Measurements from ENCODE around the gene FBXL17. TPM values are rescaled to one million over a fixed set of nuclear protein-coding genes. Genes with fewer than 3 reads are reported as not detected.

FBXL17 gene
- total RNA-seq, 1 experiment from 2014 or later = 11.6 TPM

DNA sequence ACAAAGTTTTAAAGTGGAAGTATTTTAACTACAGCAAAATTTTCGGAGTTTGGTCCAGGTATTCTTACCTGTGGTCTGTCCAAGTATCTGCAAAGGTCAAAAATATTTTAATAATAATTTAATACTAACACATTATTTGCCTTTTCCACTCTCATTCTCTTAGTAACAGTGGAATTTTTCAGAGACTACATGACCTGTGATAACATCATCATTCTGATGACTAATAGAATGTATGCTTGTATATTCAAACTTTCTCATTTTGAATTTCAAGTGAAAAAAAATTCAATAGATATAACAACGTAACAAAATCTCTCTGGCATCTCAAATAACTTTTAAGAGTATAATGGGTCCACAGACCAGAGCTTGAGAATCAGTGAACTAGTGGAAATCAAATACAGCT lies 78.3 kb downstream of the FBXL17 start:
- H3K9me3 ChIP-seq = no peaks in the 10 kb centered on the region
- DNase-seq = no peak
- Mint-ChIP-seq H3K36me3 (ENCODE audit: insufficient read depth, unreplicated experiment) (no peaks in the 10 kb centered on the region), H3K4me1 (ENCODE audit: low read depth, unreplicated experiment) (no peaks in the 10 kb centered on the region), H3K4me3 (ENCODE audit: unreplicated experiment) (no peak overlapping the region), H3K27me3 (ENCODE audit: insufficient read depth, unreplicated experiment) (no peaks in the 10 kb centered on the region), H3K27ac (ENCODE audit: unreplicated experiment) (no peak overlapping the region), H3K9me3 (ENCODE audit: unreplicated experiment) (no peaks in the 10 kb centered on the region)
- CTCF ChIA-PET = interaction anchor here (0.6 kb wide), 1 partner anchor 751 kb away, joined by 3 read pairs; no protein-coding TSS in a partner anchor
- POLR2A ChIA-PET = no interaction called here
- intact Hi-C loops (cut with micrococcal nuclease; ENCODE audit: unreplicated experiment) = no loop called here
- no peaks in the 10 kb centered on the region for H3K4me1 ChIP-seq
- H3K36me3 ChIP-seq (ENCODE audit: control insufficient read depth, insufficient read depth, low read length) = no peaks in the 10 kb centered on the region
- no TSS peak for BruUV-seq (replicated peaks)
- no peaks in the 10 kb centered on the region for H3K27me3 ChIP-seq (replicated peaks; ENCODE audit: control insufficient read depth, insufficient read depth, low read length)
- TF ChIP-seq, protein P1, sequence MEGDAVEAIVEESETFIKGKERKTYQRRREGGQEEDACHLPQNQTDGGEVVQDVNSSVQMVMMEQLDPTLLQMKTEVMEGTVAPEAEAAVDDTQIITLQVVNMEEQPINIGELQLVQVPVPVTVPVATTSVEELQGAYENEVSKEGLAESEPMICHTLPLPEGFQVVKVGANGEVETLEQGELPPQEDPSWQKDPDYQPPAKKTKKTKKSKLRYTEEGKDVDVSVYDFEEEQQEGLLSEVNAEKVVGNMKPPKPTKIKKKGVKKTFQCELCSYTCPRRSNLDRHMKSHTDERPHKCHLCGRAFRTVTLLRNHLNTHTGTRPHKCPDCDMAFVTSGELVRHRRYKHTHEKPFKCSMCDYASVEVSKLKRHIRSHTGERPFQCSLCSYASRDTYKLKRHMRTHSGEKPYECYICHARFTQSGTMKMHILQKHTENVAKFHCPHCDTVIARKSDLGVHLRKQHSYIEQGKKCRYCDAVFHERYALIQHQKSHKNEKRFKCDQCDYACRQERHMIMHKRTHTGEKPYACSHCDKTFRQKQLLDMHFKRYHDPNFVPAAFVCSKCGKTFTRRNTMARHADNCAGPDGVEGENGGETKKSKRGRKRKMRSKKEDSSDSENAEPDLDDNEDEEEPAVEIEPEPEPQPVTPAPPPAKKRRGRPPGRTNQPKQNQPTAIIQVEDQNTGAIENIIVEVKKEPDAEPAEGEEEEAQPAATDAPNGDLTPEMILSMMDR (IDR thresholded peaks at IDR 0.05; ENCODE audit: insufficient read depth in 1 of 2, low read depth in 1 of 2, low read length in 1 of 2, severe bottlenecking in 1 of 2, unreplicated experiment in 1 of 2) = no peak
- H3K4me3 ChIP-seq (ENCODE audit: low read depth, low read length) = no peak overlapping the region

DNA sequence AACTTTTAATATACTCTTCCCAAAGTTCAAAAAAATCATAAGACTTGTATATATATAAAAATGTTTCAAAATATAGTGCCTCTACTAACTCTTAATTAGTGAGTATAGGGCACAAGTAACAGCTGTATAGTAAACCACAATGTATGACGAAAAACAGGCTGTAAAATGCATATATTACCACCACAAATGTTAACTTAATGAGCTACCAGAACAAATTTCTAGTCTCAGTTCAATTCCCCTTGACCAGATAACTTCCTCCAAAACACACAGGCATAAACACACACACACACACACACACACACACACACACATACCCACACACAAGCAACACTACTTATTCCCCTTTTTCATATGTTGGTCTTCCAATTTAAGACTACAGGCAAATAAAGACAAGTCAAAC lies 78.8 kb downstream of the FBXL17 start:
- intact Hi-C loops (cut with micrococcal nuclease; ENCODE audit: unreplicated experiment) = no loop called here
- no peaks in the 10 kb centered on the region for H3K27me3 Mint-ChIP-seq (ENCODE audit: insufficient read depth, unreplicated experiment)
- Histone ChIP-seq H3K36me3 (ENCODE audit: control insufficient read depth, insufficient read depth, low read length) (no peaks in the 10 kb centered on the region), H3K27me3 (replicated peaks; ENCODE audit: control insufficient read depth, insufficient read depth, low read length) (no peaks in the 10 kb centered on the region), H3K4me1 (no peaks in the 10 kb centered on the region), H3K4me3 (ENCODE audit: low read depth, low read length) (no peak overlapping the region), H3K9me3 (no peaks in the 10 kb centered on the region)
- no peak for DNase-seq
- H3K9me3 Mint-ChIP-seq (ENCODE audit: unreplicated experiment) = no peaks in the 10 kb centered on the region
- CTCF ChIA-PET = interaction anchor here (0.6 kb wide), 1 partner anchor 751 kb away, joined by 3 read pairs; no protein-coding TSS in a partner anchor
- no peak overlapping the region for H3K4me3 Mint-ChIP-seq (ENCODE audit: unreplicated experiment)
- POLR2A ChIA-PET = no interaction called here
- TF ChIP-seq, protein P1 (IDR thresholded peaks at IDR 0.05; ENCODE audit: insufficient read depth in 1 of 2, low read depth in 1 of 2, low read length in 1 of 2, severe bottlenecking in 1 of 2, unreplicated experiment in 1 of 2) = no peak
- no peak overlapping the region for H3K27ac Mint-ChIP-seq (ENCODE audit: unreplicated experiment)
- no peaks in the 10 kb centered on the region for H3K36me3 Mint-ChIP-seq (ENCODE audit: insufficient read depth, unreplicated experiment)
- BruUV-seq (replicated peaks) = no TSS peak
- H3K4me1 Mint-ChIP-seq (ENCODE audit: low read depth, unreplicated experiment) = no peaks in the 10 kb centered on the region

DNA sequence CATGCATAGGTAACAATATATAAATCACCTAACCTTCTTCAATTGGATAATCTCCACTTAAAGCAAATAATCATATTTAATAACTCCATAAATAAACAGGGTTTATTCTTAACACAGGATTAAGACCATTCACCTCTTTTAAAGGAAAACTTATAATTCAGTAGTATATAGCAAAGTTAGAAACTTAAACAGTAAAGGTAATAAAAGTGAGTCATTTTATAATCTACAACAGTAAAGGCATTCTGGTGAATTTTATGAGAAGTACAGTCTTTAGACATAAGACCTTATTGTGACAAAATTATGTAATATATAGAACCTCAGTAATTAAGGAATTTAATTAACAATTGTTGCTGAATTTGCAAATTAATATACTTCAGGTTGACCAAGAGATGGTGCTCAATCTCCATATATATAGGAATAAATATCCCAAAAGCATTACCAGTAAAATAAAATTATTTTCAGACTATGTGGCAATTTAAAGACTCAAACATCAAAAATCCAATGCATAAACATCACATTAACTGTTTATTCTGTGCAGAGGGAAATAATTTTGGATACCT lies 84.8 kb downstream of the FBXL17 start:
- H3K9me3 ChIP-seq = no peaks in the 10 kb centered on the region
- H3K4me1 Mint-ChIP-seq (ENCODE audit: low read depth, unreplicated experiment) = no peaks in the 10 kb centered on the region
- no peaks in the 10 kb centered on the region for H3K9me3 Mint-ChIP-seq (ENCODE audit: unreplicated experiment)
- no peak overlapping the region for H3K4me3 ChIP-seq (ENCODE audit: low read depth, low read length)
- DNase-seq = no peak
- no TSS peak for BruUV-seq (replicated peaks)
- CTCF ChIA-PET = no interaction called here
- no peaks in the 10 kb centered on the region for H3K36me3 ChIP-seq (ENCODE audit: control insufficient read depth, insufficient read depth, low read length)
- TF ChIP-seq, protein P1 (IDR thresholded peaks at IDR 0.05; ENCODE audit: insufficient read depth in 1 of 2, low read depth in 1 of 2, low read length in 1 of 2, severe bottlenecking in 1 of 2, unreplicated experiment in 1 of 2) = no peak
- H3K27ac Mint-ChIP-seq (ENCODE audit: unreplicated experiment) = no peak overlapping the region
- no peaks in the 10 kb centered on the region for H3K27me3 ChIP-seq (replicated peaks; ENCODE audit: control insufficient read depth, insufficient read depth, low read length)
- H3K36me3 Mint-ChIP-seq (ENCODE audit: insufficient read depth, unreplicated experiment) = no peaks in the 10 kb centered on the region
- no peaks in the 10 kb centered on the region for H3K27me3 Mint-ChIP-seq (ENCODE audit: insufficient read depth, unreplicated experiment)
- no peaks in the 10 kb centered on the region for H3K4me1 ChIP-seq
- intact Hi-C loops (cut with micrococcal nuclease; ENCODE audit: unreplicated experiment) = no loop called here
- POLR2A ChIA-PET = no interaction called here
- H3K4me3 Mint-ChIP-seq (ENCODE audit: unreplicated experiment) = no peak overlapping the region

Measured in Caco-2 (cell line).